ENCODE results near the gene BAIAP3.
A peak's percentile ranks its signal among the peaks of the same experiment; 100 is the strongest.

BAIAP3 gene

DNA sequence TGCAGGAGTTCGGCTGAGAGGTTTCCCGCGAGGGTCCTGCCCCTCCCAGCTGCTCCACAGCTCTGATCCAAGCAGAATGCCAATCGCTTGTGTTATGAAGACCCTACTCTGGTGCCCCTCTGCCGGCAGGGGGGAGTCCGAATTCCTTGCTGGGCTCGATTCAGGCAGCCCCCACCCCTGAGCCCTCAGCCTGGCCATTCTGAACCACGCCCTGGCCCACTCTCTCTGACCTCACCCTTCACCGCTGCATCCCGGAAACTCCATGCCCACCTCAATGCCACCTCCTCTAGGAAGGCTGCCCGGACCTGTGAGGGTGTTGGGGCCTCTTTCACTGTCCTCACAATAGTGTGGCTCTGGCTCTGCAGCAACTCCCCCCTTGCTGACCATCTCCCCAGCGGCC lies 31.9 kb upstream of the BAIAP3 start:
- no peak overlapping the region for H3K4me3 ChIP-seq (replicated peaks; ENCODE audit: low read depth, low read length)
- no peak for DNase-seq (ENCODE audit: extremely low read depth, low read depth)
- TF ChIP-seq, protein P1, sequence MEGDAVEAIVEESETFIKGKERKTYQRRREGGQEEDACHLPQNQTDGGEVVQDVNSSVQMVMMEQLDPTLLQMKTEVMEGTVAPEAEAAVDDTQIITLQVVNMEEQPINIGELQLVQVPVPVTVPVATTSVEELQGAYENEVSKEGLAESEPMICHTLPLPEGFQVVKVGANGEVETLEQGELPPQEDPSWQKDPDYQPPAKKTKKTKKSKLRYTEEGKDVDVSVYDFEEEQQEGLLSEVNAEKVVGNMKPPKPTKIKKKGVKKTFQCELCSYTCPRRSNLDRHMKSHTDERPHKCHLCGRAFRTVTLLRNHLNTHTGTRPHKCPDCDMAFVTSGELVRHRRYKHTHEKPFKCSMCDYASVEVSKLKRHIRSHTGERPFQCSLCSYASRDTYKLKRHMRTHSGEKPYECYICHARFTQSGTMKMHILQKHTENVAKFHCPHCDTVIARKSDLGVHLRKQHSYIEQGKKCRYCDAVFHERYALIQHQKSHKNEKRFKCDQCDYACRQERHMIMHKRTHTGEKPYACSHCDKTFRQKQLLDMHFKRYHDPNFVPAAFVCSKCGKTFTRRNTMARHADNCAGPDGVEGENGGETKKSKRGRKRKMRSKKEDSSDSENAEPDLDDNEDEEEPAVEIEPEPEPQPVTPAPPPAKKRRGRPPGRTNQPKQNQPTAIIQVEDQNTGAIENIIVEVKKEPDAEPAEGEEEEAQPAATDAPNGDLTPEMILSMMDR (IDR thresholded peaks at IDR 0.05; ENCODE audit: low read depth, low read length, missing control alignments), result no peak

DNA sequence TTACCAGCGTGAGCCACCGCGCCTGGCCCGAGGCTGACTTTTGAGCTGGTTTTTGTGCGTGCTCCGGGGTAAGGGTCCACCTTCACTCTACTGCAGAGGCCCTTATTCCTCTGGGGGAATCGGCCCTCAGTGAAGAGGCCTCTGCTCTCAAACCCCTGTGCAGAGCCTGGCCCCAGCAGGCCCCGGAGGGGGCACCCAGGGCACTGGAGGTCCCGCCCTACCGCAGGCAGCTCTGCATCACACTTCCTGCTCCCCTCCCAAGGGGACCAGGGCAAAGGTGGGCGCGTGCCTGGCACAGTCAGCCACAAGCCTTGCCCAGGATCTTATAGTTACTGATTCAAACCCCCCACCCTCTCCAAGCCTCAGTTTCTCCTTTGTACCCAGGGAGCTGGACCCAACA lies 27.6 kb upstream of the BAIAP3 start:
- TF ChIP-seq, protein P1 (IDR thresholded peaks at IDR 0.05; ENCODE audit: low read depth, low read length, missing control alignments), result no peak

DNA sequence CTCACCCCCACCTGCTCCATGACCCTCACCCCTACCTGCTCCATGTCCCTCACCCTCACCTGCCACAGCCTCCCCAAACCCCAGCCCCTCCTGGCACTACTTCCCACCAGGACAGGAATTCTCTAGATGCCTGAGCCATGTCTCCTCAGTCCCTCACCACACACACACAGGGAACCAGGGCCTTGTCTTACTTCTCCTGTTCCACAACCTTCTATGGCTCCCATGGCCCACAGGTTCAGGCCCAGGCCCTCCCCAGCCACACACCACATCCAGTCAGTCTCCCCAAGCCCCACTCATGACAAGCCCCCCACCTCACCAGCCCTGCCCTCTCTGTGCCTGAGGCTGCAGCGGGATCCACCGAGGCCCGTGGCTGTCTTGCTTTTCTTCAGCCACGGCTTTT lies 27.1 kb upstream of the BAIAP3 start:
- TF ChIP-seq, protein P1 (IDR thresholded peaks at IDR 0.05; ENCODE audit: low read depth, low read length, missing control alignments), result no peak
- no peak for DNase-seq (ENCODE audit: extremely low read depth, low read depth)
- H3K4me3 ChIP-seq (replicated peaks; ENCODE audit: low read depth, low read length), result no peak overlapping the region

More for the DNA sequence above, 27.6 kb upstream of the BAIAP3 start:
- DNase-seq (ENCODE audit: extremely low read depth, low read depth), result no peak
- H3K4me3 ChIP-seq (replicated peaks; ENCODE audit: low read depth, low read length), result no peak overlapping the region

DNA sequence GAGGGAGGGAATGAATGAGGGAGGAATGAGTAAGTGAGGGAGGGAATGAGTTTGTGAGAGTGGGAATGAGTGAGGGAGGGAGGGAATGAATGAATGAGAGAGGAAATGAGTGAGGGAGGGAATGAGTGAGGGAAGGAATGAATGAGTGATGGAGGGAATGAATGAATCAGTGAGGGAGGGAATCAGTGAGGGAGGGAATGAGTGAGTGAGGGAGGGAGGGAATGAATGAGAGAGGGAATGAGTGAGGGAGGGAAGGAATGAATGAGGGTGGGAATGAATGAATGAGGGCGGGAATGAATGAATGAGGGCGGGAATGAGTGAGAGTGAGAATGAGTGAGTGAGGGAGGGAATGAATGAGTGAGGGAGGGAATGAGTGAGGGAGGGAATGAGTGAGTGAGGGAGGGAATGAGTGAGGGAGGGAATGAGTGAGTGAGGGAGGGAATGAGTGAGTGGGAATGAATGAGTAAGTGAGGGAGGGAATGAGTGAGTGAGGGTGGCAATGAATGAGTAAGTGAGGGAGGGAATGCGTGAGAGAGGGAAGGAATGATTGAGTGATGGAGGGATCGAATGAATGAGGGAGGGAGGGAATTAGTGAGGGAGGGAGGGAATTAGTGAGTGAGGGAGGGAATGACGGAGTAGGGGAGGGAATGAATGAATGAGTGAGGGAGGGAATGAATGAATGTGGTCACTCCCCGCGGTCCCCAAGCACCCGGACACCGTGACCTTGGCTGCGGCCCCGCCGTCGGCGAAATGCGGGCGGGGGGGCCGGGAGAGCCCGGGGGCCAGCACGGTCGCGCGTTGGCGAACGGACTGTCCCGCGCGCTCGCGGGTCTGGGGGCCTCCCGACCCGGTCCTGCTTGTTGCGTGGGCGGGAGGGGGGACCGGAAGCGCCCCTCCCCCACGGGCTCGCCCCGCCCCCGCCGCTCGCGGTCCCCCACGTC lies 25.1 kb upstream of the BAIAP3 start:
- TF ChIP-seq, protein P1 (IDR thresholded peaks at IDR 0.05; ENCODE audit: low read depth, low read length, missing control alignments), result no peak
- H3K4me3 ChIP-seq (replicated peaks; ENCODE audit: low read depth, low read length), result peak overlapping the region; percentile 54
- no peak for DNase-seq (ENCODE audit: extremely low read depth, low read depth)

DNA sequence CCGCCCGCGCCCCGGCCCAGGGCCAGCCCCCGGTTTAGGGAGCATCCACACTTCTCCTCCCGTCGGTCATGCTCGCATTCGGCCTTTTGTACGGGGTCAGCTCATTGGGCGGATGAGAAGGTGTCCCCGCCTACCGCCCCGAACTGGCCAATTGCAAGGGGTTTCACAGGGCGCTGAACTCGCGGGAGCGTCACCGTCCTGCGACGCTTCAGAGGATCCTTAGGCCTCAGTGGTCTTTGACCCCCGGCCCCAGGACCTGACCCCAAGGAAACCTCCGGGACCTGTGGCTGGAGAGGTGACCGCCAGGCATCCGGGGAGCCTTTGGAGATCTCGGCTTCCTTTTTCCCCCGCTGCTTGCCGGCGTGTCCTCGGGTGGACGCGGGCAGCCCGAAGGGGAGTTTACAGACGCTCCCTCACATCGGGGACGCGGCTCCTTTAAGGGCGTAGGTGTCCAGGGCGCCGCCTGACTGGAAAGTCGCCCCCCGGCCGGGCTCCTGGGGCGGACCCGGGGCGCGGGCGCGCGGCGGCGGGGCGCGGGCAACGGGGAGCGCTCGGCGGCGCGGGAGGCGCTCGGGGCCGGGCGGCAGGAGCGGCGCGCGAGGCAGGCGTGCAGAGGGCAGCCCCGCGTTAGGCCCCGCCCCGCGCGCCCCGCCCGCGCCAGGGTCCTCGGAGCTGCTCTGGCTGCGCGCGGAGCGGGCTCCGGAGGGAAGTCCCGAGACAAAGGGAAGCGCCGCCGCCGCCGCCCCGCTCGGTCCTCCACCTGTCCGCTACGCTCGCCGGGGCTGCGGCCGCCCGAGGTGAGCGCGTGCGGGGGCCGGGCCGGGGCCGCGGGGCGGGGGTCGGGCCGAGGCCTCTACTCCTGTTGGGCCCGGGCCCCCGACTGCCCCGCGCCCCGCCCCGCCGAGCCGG lies 24.2 kb upstream of the BAIAP3 start, which contains the start of gene UBE2I:
UBE2I (plus strand) TSS at position 660 of the 909 bp plus-strand sequence. CDS start 4,395 bp downstream, outside the sequence.
- DNase-seq (ENCODE audit: extremely low read depth, low read depth), result peak; percentile 97
- peak within 1 kb of the TSS; percentile 75 for H3K4me3 ChIP-seq (replicated peaks; ENCODE audit: low read depth, low read length)
- TF ChIP-seq, protein P1 (IDR thresholded peaks at IDR 0.05; ENCODE audit: low read depth, low read length, missing control alignments), result no peak

All from HFF-Myc (cell line).